ENCODE data around the gene TSLP. TPM values are rescaled to one million over a fixed set of nuclear protein-coding genes. Genes with fewer than 3 reads are reported as not detected.

Gene TSLP
- total RNA-seq, 4 donors from 2014 or later, result 0.96 to 3.6 (median 1.7) TPM

DNA sequence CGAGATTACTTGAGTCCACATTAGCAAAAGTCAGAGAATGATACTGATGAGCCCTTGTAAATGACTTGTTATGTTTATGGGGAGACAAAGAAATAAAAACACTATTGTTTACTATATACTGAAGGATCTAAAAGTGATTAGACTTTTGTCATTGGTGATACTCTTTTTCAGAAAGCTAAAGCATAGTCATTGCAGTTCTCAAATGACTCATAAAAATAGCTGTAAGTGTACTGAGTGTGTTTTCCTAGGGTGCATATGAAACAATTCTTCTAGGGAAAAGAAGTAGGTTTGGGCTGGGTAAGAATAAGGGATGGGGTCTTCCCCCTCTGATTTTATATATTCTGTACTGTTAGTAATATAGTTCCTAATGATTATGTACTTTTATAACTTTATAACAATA lies 53.3 kb downstream of the TSLP start:
- ATAC-seq, result no peak
- 83 to 100% methylated on average over 1 of the region's 1 CpG for WGBS, 2 donors (ENCODE audit: low coverage in 1 of 2)

DNA sequence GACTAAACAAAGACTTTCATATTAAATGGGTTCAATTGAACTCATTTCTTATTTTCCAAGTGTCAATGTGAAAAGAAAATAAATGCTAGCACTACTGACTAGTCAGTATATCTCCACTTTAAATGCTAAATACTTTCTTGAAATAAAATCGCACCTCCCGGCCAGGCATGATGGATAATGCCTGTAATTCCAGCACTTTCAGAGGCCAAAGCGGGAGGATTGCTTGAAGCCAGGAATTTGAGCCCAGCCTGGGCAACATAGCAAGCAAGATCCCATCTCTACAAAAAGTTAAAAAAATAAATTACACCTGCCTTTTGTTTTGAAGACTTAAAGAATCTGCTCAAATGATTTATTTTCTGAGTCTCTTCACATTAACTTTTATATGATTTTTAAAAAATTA lies 55.4 kb downstream of the TSLP start:
- no peaks in the 10 kb centered on the region for H3K27me3 ChIP-seq
- H3K36me3 ChIP-seq, result peaks cover 0 to 62% of the 10 kb centered on the region in 2 donors
- H3K4me1 ChIP-seq, result no peaks in the 10 kb centered on the region
- TF ChIP-seq POLR2A (IDR thresholded peaks at IDR 0.05) (no peak), POLR2AphosphoS5 (IDR thresholded peaks at IDR 0.05) (no peak), EP300 (IDR thresholded peaks at IDR 0.05) (no peak)
- TF ChIP-seq, protein P1, sequence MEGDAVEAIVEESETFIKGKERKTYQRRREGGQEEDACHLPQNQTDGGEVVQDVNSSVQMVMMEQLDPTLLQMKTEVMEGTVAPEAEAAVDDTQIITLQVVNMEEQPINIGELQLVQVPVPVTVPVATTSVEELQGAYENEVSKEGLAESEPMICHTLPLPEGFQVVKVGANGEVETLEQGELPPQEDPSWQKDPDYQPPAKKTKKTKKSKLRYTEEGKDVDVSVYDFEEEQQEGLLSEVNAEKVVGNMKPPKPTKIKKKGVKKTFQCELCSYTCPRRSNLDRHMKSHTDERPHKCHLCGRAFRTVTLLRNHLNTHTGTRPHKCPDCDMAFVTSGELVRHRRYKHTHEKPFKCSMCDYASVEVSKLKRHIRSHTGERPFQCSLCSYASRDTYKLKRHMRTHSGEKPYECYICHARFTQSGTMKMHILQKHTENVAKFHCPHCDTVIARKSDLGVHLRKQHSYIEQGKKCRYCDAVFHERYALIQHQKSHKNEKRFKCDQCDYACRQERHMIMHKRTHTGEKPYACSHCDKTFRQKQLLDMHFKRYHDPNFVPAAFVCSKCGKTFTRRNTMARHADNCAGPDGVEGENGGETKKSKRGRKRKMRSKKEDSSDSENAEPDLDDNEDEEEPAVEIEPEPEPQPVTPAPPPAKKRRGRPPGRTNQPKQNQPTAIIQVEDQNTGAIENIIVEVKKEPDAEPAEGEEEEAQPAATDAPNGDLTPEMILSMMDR (IDR thresholded peaks at IDR 0.05), result no peak
- no peaks in the 10 kb centered on the region for H3K9me3 ChIP-seq
- 79 to 94% methylated on average over 3 of the region's 3 CpGs for WGBS, 2 donors (ENCODE audit: low coverage in 1 of 2)
- H3K27ac ChIP-seq, result no peak overlapping the region
- no peak overlapping the region for H3K4me3 ChIP-seq
- ATAC-seq, result no peak

More for the DNA sequence above, 53.3 kb downstream of the TSLP start:
- TF ChIP-seq POLR2A (IDR thresholded peaks at IDR 0.05) (no peak), EP300 (IDR thresholded peaks at IDR 0.05) (no peak), POLR2AphosphoS5 (IDR thresholded peaks at IDR 0.05) (no peak)
- TF ChIP-seq, protein P1 (IDR thresholded peaks at IDR 0.05), result no peak
- no peaks in the 10 kb centered on the region for H3K27me3 ChIP-seq
- peaks cover 0 to 81% of the 10 kb centered on the region in 2 donors for H3K36me3 ChIP-seq
- no peaks in the 10 kb centered on the region for H3K4me1 ChIP-seq
- no peaks in the 10 kb centered on the region for H3K9me3 ChIP-seq
- no peak overlapping the region for H3K27ac ChIP-seq
- no peak overlapping the region for H3K4me3 ChIP-seq

Other genes with a start within 250 kb of the TSLP start
- gene WDR36, start 20.6 kb downstream of the TSLP start, total RNA-seq, result 10 to 100 TPM; 18.7 to 30.7 (median 25.0) TPM
- gene CAMK4, start 152.7 kb downstream of the TSLP start, total RNA-seq, result 1 to 10 TPM in 3 of 4 donors, under 1 TPM in 1; 0.16 to 5.0 (median 4.4) TPM

Measured in gastroesophageal sphincter (tissue), 4 donors.